Subcutaneous adipose tissue (tissue), 4 donors: Measurements from ENCODE around the gene TMEM63B. TPM values are rescaled to one million over a fixed set of nuclear protein-coding genes. Genes with fewer than 3 reads are reported as not detected.

ENCODE experiments used
- CTCF ChIP-seq: fragments of 450-650 bp; IDR thresholded peaks from one replicate; pipeline ENCODE4 v1.5.1; 2016; ENCODE audit warnings: low read depth, mild to moderate bottlenecking, control low read depth, antibody characterized with exemption, moderate library complexity
- total RNA-seq, 4 donors: library from RNA; depleted of rRNA; stranded (reverse); fragments of >200 nt; gene quantifications; one replicate each; pipeline ENCODE4 v1.1.0, GENCODE V29; 2016

TMEM63B gene
- total RNA-seq, 4 donors from 2014 or later, result 11.9 to 15.3 (median 14.9) TPM

- no peak for TF ChIP-seq CTCF
Observed at GRCh38 chr6:44143731-44144130, 16.4 kb downstream of the TMEM63B start.

- no peak for TF ChIP-seq CTCF
Observed at GRCh38 chr6:44145839-44146238, 18.5 kb downstream of the TMEM63B start.

GRCh38 chr6:44146685-44147084 is 19.3 kb downstream of the TMEM63B start:
- TF ChIP-seq CTCF, result no peak

- TF ChIP-seq CTCF, result no peak
Observed at GRCh38 chr6:44147256-44147655, 19.9 kb downstream of the TMEM63B start.

- TF ChIP-seq CTCF, result no peak
Observed at GRCh38 chr6:44148306-44148705, 21.0 kb downstream of the TMEM63B start.

- no peak for TF ChIP-seq CTCF
Observed at GRCh38 chr6:44149369-44150012, 22.1 kb downstream of the TMEM63B start.

- TF ChIP-seq CTCF, result no peak
Observed at GRCh38 chr6:44150317-44150917, 23.1 kb downstream of the TMEM63B start.
